ENCODE data around the gene C1QL2. TPM values are rescaled to one million over a fixed set of nuclear protein-coding genes. Genes with fewer than 3 reads are reported as not detected.

Gene C1QL2
- total and polyA plus RNA-seq, 4 experiments from 2014 or later = not detected

- no peak overlapping the region for H3K27ac Mint-ChIP-seq
- intact Hi-C loops (cut with micrococcal nuclease) = no loop called here
- H3K27me3 Mint-ChIP-seq = peaks cover 0 to 3% of the 10 kb centered on the region in 2 donors
- Histone ChIP-seq H3K4me1 (ENCODE audit: insufficient read depth, low read length) (no peaks in the 10 kb centered on the region), H3K36me3 (ENCODE audit: insufficient read depth, low read length) (no peaks in the 10 kb centered on the region), H3K27ac (ENCODE audit: low read depth, low read length) (no peak overlapping the region), H3K4me3 (ENCODE audit: low read length in 2 of 2) (no peak overlapping the region), H3K27me3 (ENCODE audit: insufficient read depth, low read length) (no peaks in the 10 kb centered on the region), H3K9me3 (ENCODE audit: control insufficient read depth in 1 of 2, low read length in 2 of 2) (no peaks in the 10 kb centered on the region)
- DNase-seq = no peak
- no peaks in the 10 kb centered on the region for H3K9me3 Mint-ChIP-seq
- POLR2A ChIA-PET (ENCODE audit: partially characterized antibody) = no interaction called here
- no peaks in the 10 kb centered on the region for H3K4me1 Mint-ChIP-seq
- CTCF ChIA-PET (ENCODE audit: partially characterized antibody) = interaction anchor here (1.0 kb wide), 1 partner anchor 297 kb away, joined by 3 read pairs; no protein-coding TSS in a partner anchor
- H3K36me3 Mint-ChIP-seq = no peaks in the 10 kb centered on the region
- H3K4me3 Mint-ChIP-seq = no peak overlapping the region
These were observed 20.2 kb upstream of the C1QL2 start for GRCh38 chr2:119178776-119179175.

GRCh38 chr2:119177838-119178190, 19.3 kb upstream of the C1QL2 start:
- H3K4me3 Mint-ChIP-seq = no peak overlapping the region
- H3K4me3 ChIP-seq (ENCODE audit: low read length in 2 of 2) = no peak overlapping the region
- no peaks in the 10 kb centered on the region for H3K9me3 Mint-ChIP-seq
- no peaks in the 10 kb centered on the region for H3K27me3 ChIP-seq (ENCODE audit: insufficient read depth, low read length)
- H3K27ac ChIP-seq (ENCODE audit: low read depth, low read length) = no peak overlapping the region
- no peaks in the 10 kb centered on the region for H3K36me3 ChIP-seq (ENCODE audit: insufficient read depth, low read length)
- H3K36me3 Mint-ChIP-seq = no peaks in the 10 kb centered on the region
- POLR2A ChIA-PET (ENCODE audit: partially characterized antibody) = no interaction called here
- H3K4me1 ChIP-seq (ENCODE audit: insufficient read depth, low read length) = no peaks in the 10 kb centered on the region
- peaks cover 0 to 3% of the 10 kb centered on the region in 2 donors for H3K27me3 Mint-ChIP-seq
- DNase-seq = no peak
- no peak overlapping the region for H3K27ac Mint-ChIP-seq
- no peaks in the 10 kb centered on the region for H3K4me1 Mint-ChIP-seq
- intact Hi-C loops (cut with micrococcal nuclease) = no loop called here
- no peaks in the 10 kb centered on the region for H3K9me3 ChIP-seq (ENCODE audit: control insufficient read depth in 1 of 2, low read length in 2 of 2)
- CTCF ChIA-PET (ENCODE audit: partially characterized antibody) = interaction anchor here (1.0 kb wide), 1 partner anchor 296 kb away, joined by 3 read pairs; no protein-coding TSS in a partner anchor

GRCh38 chr2:119177171-119177837, 18.8 kb upstream of the C1QL2 start:
- ChIA-PET CTCF (ENCODE audit: partially characterized antibody) (interaction anchor here (1.0 to 2.7 kb wide), 2 partner anchors 295 to 296 kb away, joined by 3 to 20 read pairs; no protein-coding TSS in a partner anchor), POLR2A (ENCODE audit: partially characterized antibody) (no interaction called here)
- Mint-ChIP-seq H3K4me1 (no peaks in the 10 kb centered on the region), H3K36me3 (no peaks in the 10 kb centered on the region), H3K4me3 (no peak overlapping the region), H3K27me3 (peaks cover 0 to 3% of the 10 kb centered on the region in 2 donors), H3K9me3 (no peaks in the 10 kb centered on the region), H3K27ac (no peak overlapping the region)
- no peaks in the 10 kb centered on the region for H3K9me3 ChIP-seq (ENCODE audit: control insufficient read depth in 1 of 2, low read length in 2 of 2)
- no peaks in the 10 kb centered on the region for H3K27me3 ChIP-seq (ENCODE audit: insufficient read depth, low read length)
- no peaks in the 10 kb centered on the region for H3K36me3 ChIP-seq (ENCODE audit: insufficient read depth, low read length)
- H3K27ac ChIP-seq (ENCODE audit: low read depth, low read length) = no peak overlapping the region
- intact Hi-C loops (cut with micrococcal nuclease) = no loop called here
- no peak overlapping the region for H3K4me3 ChIP-seq (ENCODE audit: low read length in 2 of 2)
- no peaks in the 10 kb centered on the region for H3K4me1 ChIP-seq (ENCODE audit: insufficient read depth, low read length)
- DNase-seq = no peak

- H3K27ac Mint-ChIP-seq = no peak overlapping the region
- no peaks in the 10 kb centered on the region for H3K4me1 Mint-ChIP-seq
- Histone ChIP-seq H3K27ac (ENCODE audit: low read depth, low read length) (no peak overlapping the region), H3K27me3 (ENCODE audit: insufficient read depth, low read length) (no peaks in the 10 kb centered on the region), H3K36me3 (ENCODE audit: insufficient read depth, low read length) (no peaks in the 10 kb centered on the region), H3K9me3 (ENCODE audit: control insufficient read depth in 1 of 2, low read length in 2 of 2) (no peaks in the 10 kb centered on the region), H3K4me1 (ENCODE audit: insufficient read depth, low read length) (no peaks in the 10 kb centered on the region), H3K4me3 (ENCODE audit: low read length in 2 of 2) (no peak overlapping the region)
- intact Hi-C loops (cut with micrococcal nuclease) = no loop called here
- ChIA-PET POLR2A (ENCODE audit: partially characterized antibody) (no interaction called here), CTCF (ENCODE audit: partially characterized antibody) (interaction anchor here (1.0 to 2.8 kb wide), 8 partner anchors 9 to 1129 kb away, joined by 3 to 20 read pairs (median 4); no protein-coding TSS in a partner anchor)
- no peaks in the 10 kb centered on the region for H3K36me3 Mint-ChIP-seq
- no peaks in the 10 kb centered on the region for H3K9me3 Mint-ChIP-seq
- no peak overlapping the region for H3K4me3 Mint-ChIP-seq
- H3K27me3 Mint-ChIP-seq = peaks cover 0 to 2% of the 10 kb centered on the region in 2 donors
- no peak for DNase-seq
These were observed 17.0 kb upstream of the C1QL2 start for GRCh38 chr2:119175517-119175916.

- H3K9me3 Mint-ChIP-seq = no peaks in the 10 kb centered on the region
- H3K27me3 ChIP-seq (ENCODE audit: insufficient read depth, low read length) = no peaks in the 10 kb centered on the region
- no peak overlapping the region for H3K27ac ChIP-seq (ENCODE audit: low read depth, low read length)
- no peaks in the 10 kb centered on the region for H3K36me3 ChIP-seq (ENCODE audit: insufficient read depth, low read length)
- H3K36me3 Mint-ChIP-seq = no peaks in the 10 kb centered on the region
- ChIA-PET POLR2A (ENCODE audit: partially characterized antibody) (no interaction called here), CTCF (ENCODE audit: partially characterized antibody) (interaction anchor here (1.0 to 2.8 kb wide), 8 partner anchors 10 to 1128 kb away, joined by 3 to 20 read pairs (median 4); no protein-coding TSS in a partner anchor)
- peaks cover 0 to 2% of the 10 kb centered on the region in 2 donors for H3K27me3 Mint-ChIP-seq
- H3K4me3 ChIP-seq (ENCODE audit: low read length in 2 of 2) = no peak overlapping the region
- no peak overlapping the region for H3K27ac Mint-ChIP-seq
- intact Hi-C loops (cut with micrococcal nuclease) = no loop called here
- no peaks in the 10 kb centered on the region for H3K4me1 ChIP-seq (ENCODE audit: insufficient read depth, low read length)
- DNase-seq = no peak
- H3K4me3 Mint-ChIP-seq = no peak overlapping the region
- H3K9me3 ChIP-seq (ENCODE audit: control insufficient read depth in 1 of 2, low read length in 2 of 2) = no peaks in the 10 kb centered on the region
- H3K4me1 Mint-ChIP-seq = no peaks in the 10 kb centered on the region
These were observed 16.4 kb upstream of the C1QL2 start for GRCh38 chr2:119174993-119175347.

- H3K27ac Mint-ChIP-seq = no peak overlapping the region
- H3K36me3 Mint-ChIP-seq = no peaks in the 10 kb centered on the region
- H3K4me1 ChIP-seq (ENCODE audit: insufficient read depth, low read length) = no peaks in the 10 kb centered on the region
- no peak overlapping the region for H3K4me3 ChIP-seq (ENCODE audit: low read length in 2 of 2)
- DNase-seq = peak in 4 of 5 donors; percentile 17 to 36 (median 27)
- ChIA-PET POLR2A (ENCODE audit: partially characterized antibody) (no interaction called here), CTCF (ENCODE audit: partially characterized antibody) (interaction anchor here (0.7 to 2.8 kb wide), 9 partner anchors 10 to 1128 kb away, joined by 3 to 20 read pairs (median 6); no protein-coding TSS in a partner anchor)
- no peak overlapping the region for H3K4me3 Mint-ChIP-seq
- no peaks in the 10 kb centered on the region for H3K36me3 ChIP-seq (ENCODE audit: insufficient read depth, low read length)
- H3K27ac ChIP-seq (ENCODE audit: low read depth, low read length) = no peak overlapping the region
- no peaks in the 10 kb centered on the region for H3K27me3 ChIP-seq (ENCODE audit: insufficient read depth, low read length)
- H3K9me3 Mint-ChIP-seq = no peaks in the 10 kb centered on the region
- no peaks in the 10 kb centered on the region for H3K9me3 ChIP-seq (ENCODE audit: control insufficient read depth in 1 of 2, low read length in 2 of 2)
- intact Hi-C loops (cut with micrococcal nuclease) = no loop called here
- peaks cover 0 to 2% of the 10 kb centered on the region in 2 donors for H3K27me3 Mint-ChIP-seq
- no peaks in the 10 kb centered on the region for H3K4me1 Mint-ChIP-seq
These were observed 15.9 kb upstream of the C1QL2 start for GRCh38 chr2:119174216-119174992.

GRCh38 chr2:119173556-119174060, 15.1 kb upstream of the C1QL2 start:
- H3K4me3 Mint-ChIP-seq = no peak overlapping the region
- no peak overlapping the region for H3K27ac ChIP-seq (ENCODE audit: low read depth, low read length)
- no peak overlapping the region for H3K4me3 ChIP-seq (ENCODE audit: low read length in 2 of 2)
- no peaks in the 10 kb centered on the region for H3K36me3 ChIP-seq (ENCODE audit: insufficient read depth, low read length)
- DNase-seq = no peak
- H3K9me3 Mint-ChIP-seq = no peaks in the 10 kb centered on the region
- no peak overlapping the region for H3K27ac Mint-ChIP-seq
- H3K4me1 Mint-ChIP-seq = no peaks in the 10 kb centered on the region
- H3K36me3 Mint-ChIP-seq = no peaks in the 10 kb centered on the region
- H3K27me3 Mint-ChIP-seq = no peaks in the 10 kb centered on the region
- H3K9me3 ChIP-seq (ENCODE audit: control insufficient read depth in 1 of 2, low read length in 2 of 2) = no peaks in the 10 kb centered on the region
- CTCF ChIA-PET (ENCODE audit: partially characterized antibody) = interaction anchor here (0.7 to 2.7 kb wide), 4 partner anchors 11 to 1127 kb away, joined by 3 to 19 read pairs (median 7); no protein-coding TSS in a partner anchor
- H3K4me1 ChIP-seq (ENCODE audit: insufficient read depth, low read length) = no peaks in the 10 kb centered on the region
- POLR2A ChIA-PET (ENCODE audit: partially characterized antibody) = no interaction called here
- no peaks in the 10 kb centered on the region for H3K27me3 ChIP-seq (ENCODE audit: insufficient read depth, low read length)
- intact Hi-C loops (cut with micrococcal nuclease) = no loop called here
